PC-3 (cell line): ENCODE measurements around the gene PANK1. TPM values are rescaled to one million over a fixed set of nuclear protein-coding genes. Genes with fewer than 3 reads are reported as not detected.

ENCODE experiments used
- ATAC-seq: fragments of 200-7000 bp; cut with Tn5 transposase; 2 replicates; pipeline ENCODE4 v1.9.1; 2020; ENCODE audit warnings: mild to moderate bottlenecking, moderate library complexity
- BruUV-seq: library from RNA; stranded (reverse); fragments of 400-500 nt; replicated peaks from 2 replicates; lab custom pipeline; 2021; lab: Mats Ljungman, UMichigan
- CTCF ChIA-PET: fragments of 300-600 bp; sonication (Branson Sonifier 250); formaldehyde crosslinking; loops from one replicate; lab custom pipeline; 2022; ENCODE audit warnings: antibody characterized with exemption; lab: Charles Lee
- POLR2A ChIA-PET: fragments of 300-600 bp; sonication (Branson Sonifier 250); formaldehyde crosslinking; loops from one replicate; lab custom pipeline; 2022; ENCODE audit warnings: antibody characterized with exemption; ENCODE audit not compliant: unreplicated experiment; lab: Charles Lee
- DNase-seq: peaks from one replicate; pipeline ENCODE4 v3.0.0-alpha.2; 2015
- H2AFZ ChIP-seq: fragments of 300-600 bp; sonication (generic); 2 replicates; pipeline ENCODE4 v1.6.0; 2016; ENCODE audit warnings: antibody characterized with exemption, low read length
- H3F3A ChIP-seq: fragments of 300-600 bp; sonication (generic); one replicate; pipeline ENCODE4 v1.6.0; 2017; ENCODE audit warnings: antibody characterized with exemption, low read length, control low read depth, mild to moderate bottlenecking; ENCODE audit not compliant: unreplicated experiment
- H3K27ac ChIP-seq: fragments of 300-600 bp; sonication (generic); 2 replicates; pipeline ENCODE4 v1.5.1; 2016; ENCODE audit warnings: mild to moderate bottlenecking, low read length
- H3K27me3 ChIP-seq: fragments of 300-600 bp; sonication (generic); 2 replicates; pipeline ENCODE4 v1.6.1; 2016; ENCODE audit warnings: low read length, mixed read lengths
- H3K36me3 ChIP-seq: fragments of 300-600 bp; sonication (generic); 2 replicates; pipeline ENCODE4 v1.6.1; 2016; ENCODE audit warnings: low read depth, mixed run types, low read length, mixed read lengths
- H3K4me1 ChIP-seq: fragments of 300-600 bp; sonication (generic); 2 replicates; pipeline ENCODE4 v1.5.1; 2016; ENCODE audit warnings: low read length; ENCODE audit not compliant: insufficient read depth
- H3K4me2 ChIP-seq: fragments of 300-600 bp; sonication (generic); 2 replicates; pipeline ENCODE4 v1.6.0; 2016; ENCODE audit warnings: low read length
- H3K4me3 ChIP-seq: fragments of 300-600 bp; sonication (generic); 2 replicates; pipeline ENCODE4 v1.5.1; 2016; ENCODE audit warnings: mild to moderate bottlenecking, low read length, mixed read lengths
- H3K79me2 ChIP-seq: fragments of 300-600 bp; sonication (generic); 2 replicates; pipeline ENCODE4 v1.6.1; 2017; ENCODE audit warnings: low read length, mixed read lengths
- H3K9ac ChIP-seq: fragments of 300-600 bp; sonication (generic); 2 replicates; pipeline ENCODE4 v1.6.0; 2016; ENCODE audit warnings: mild to moderate bottlenecking, low read length
- H3K9me2 ChIP-seq: fragments of 300-600 bp; sonication (generic); replicated peaks from 2 replicates; pipeline ENCODE4 v1.6.1; 2016; ENCODE audit warnings: mixed run types, low read length, mixed read lengths
- H3K9me3 ChIP-seq: fragments of 300-600 bp; sonication (generic); 2 replicates; pipeline ENCODE4 v1.6.1; 2016; ENCODE audit warnings: low read length, mixed read lengths
- H4K20me1 ChIP-seq: fragments of 300-600 bp; sonication (generic); 2 replicates; pipeline ENCODE4 v1.6.1; 2016; ENCODE audit warnings: low read length, mixed read lengths
- EZH2 ChIP-seq: fragments of 300-600 bp; sonication (generic); IDR thresholded peaks from one replicate; pipeline ENCODE4 v1.6.1; 2017; ENCODE audit warnings: antibody characterized with exemption, mild to moderate bottlenecking, low read length; ENCODE audit not compliant: unreplicated experiment
- EZH2phosphoT487 ChIP-seq: fragments of 300-600 bp; sonication (generic); IDR thresholded peaks from 2 replicates; pipeline ENCODE4 v1.6.1; 2018; ENCODE audit warnings: mild to moderate bottlenecking, antibody characterized with exemption, low read length, borderline replicate concordance
- intact Hi-C: fragments of 100-400 bp; cut with micrococcal nuclease; formaldehyde crosslinking; loops from 2 replicates; pipeline ENCODE4 v1.9.0; 2023
- total RNA-seq: library from RNA; depleted of rRNA; stranded (reverse); fragments of >200 nt; gene quantifications from 2 replicates; pipeline ENCODE4 v1.2.3, GENCODE V29; 2014
- TF ChIP-seq, protein P1 (sequence below): fragments of 300-600 bp; sonication (generic); conservative IDR thresholded peaks from 2 replicates; pipeline ENCODE4 v1.5.1; 2017; ENCODE audit warnings: antibody characterized with exemption, low read depth, mild to moderate bottlenecking, low read length

Gene PANK1
- total RNA-seq, 1 experiment from 2014 or later = 3.9 TPM

GRCh38 chr10:89536013-89536354, 109.1 kb downstream of the PANK1 start:
- H4K20me1 ChIP-seq = no peaks in the 10 kb centered on the region
- DNase-seq (no peak), ATAC-seq (no peak)
- H3K9me3 ChIP-seq = no peaks in the 10 kb centered on the region
- H3K9ac ChIP-seq = no peak overlapping the region
- no peaks in the 10 kb centered on the region for H3K79me2 ChIP-seq
- no peak overlapping the region for H2AFZ ChIP-seq
- H3K27ac ChIP-seq = no peak overlapping the region
- POLR2A ChIA-PET = no interaction called here
- H3K4me1 ChIP-seq = 0 out of 2 replicates have a peak, but pooled peaks cover 3% of the 10 kb centered on the region
- no peak overlapping the region for H3K4me3 ChIP-seq
- no peaks in the 10 kb centered on the region for H3K27me3 ChIP-seq
- CTCF ChIA-PET = no interaction called here
- H3K9me2 ChIP-seq = no peaks in the 10 kb centered on the region
- no peaks in the 10 kb centered on the region for H3F3A ChIP-seq
- intact Hi-C loops = no loop called here
- no TSS peak for BruUV-seq
- H3K36me3 ChIP-seq = no peaks in the 10 kb centered on the region
- TF ChIP-seq EZH2phosphoT487 (no peak), EZH2 (no peak)
- TF ChIP-seq, protein P1, sequence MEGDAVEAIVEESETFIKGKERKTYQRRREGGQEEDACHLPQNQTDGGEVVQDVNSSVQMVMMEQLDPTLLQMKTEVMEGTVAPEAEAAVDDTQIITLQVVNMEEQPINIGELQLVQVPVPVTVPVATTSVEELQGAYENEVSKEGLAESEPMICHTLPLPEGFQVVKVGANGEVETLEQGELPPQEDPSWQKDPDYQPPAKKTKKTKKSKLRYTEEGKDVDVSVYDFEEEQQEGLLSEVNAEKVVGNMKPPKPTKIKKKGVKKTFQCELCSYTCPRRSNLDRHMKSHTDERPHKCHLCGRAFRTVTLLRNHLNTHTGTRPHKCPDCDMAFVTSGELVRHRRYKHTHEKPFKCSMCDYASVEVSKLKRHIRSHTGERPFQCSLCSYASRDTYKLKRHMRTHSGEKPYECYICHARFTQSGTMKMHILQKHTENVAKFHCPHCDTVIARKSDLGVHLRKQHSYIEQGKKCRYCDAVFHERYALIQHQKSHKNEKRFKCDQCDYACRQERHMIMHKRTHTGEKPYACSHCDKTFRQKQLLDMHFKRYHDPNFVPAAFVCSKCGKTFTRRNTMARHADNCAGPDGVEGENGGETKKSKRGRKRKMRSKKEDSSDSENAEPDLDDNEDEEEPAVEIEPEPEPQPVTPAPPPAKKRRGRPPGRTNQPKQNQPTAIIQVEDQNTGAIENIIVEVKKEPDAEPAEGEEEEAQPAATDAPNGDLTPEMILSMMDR = no peak
- H3K4me2 ChIP-seq = no peak overlapping the region

DNA sequence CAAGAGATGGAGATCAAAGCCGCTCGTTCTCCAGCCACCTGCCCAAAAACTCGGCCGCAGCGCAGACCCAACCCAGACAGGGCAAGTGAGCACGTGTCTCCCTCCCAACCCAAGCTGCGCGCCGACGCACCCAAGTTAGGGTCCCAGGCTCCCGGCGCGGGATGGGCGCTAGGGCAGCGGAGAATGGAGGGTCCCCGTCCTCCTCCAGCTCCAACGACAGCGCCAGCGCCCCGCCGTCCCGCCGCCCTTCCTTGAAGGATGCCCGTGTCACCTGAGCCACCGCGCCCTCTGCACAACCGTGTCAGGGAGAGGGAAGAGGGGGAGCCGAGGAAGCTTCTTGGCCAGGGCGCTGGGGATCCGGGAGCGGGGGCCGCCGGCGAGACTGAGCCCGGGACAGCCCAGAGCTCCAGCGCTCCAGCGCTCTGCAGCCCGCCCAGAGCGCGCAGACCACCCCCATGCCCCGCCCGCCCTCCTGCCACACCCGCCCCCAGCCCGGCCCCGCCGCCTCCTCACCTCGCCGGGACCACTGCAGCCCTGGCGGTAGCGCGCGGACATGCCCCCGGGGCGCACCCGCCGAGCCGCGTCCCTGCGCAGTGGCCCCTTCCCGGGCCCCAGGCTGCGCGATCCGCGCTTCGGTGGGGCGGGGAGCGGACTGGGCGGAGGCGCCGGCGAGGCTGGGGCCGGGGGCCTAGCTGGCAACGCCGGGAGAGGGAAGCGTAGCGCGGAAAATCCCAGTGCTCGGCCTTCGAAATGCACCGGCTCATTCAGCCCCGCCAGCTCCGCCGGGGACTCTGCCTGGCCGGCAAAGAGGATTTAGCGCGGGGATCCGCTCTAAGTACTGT, 109.7 kb downstream of the PANK1 start, which contains the start of gene SLC16A12:
TSS of gene SLC16A12 (minus strand) at position 424 of the 842 bp plus-strand sequence. CDS start 73,016 bp downstream, outside the sequence.
- no peaks in the 10 kb centered on the region for H3K9me2 ChIP-seq
- no peaks in the 10 kb centered on the region for H3K27me3 ChIP-seq
- no peaks in the 10 kb centered on the region for H4K20me1 ChIP-seq
- no TSS peak for BruUV-seq
- TF ChIP-seq EZH2phosphoT487 (no peak), EZH2 (no peak)
- TF ChIP-seq, protein P1 = no peak
- ATAC-seq = no peak
- ChIA-PET CTCF (no interaction called here), POLR2A (no interaction called here)
- H3K36me3 ChIP-seq = no peaks in the 10 kb centered on the region
- H3K9ac ChIP-seq = no peak within 1 kb of the TSS
- no peaks in the 10 kb centered on the region for H3K9me3 ChIP-seq
- H2AFZ ChIP-seq = no peak within 1 kb of the TSS
- H3K4me3 ChIP-seq = no peak within 1 kb of the TSS
- H3K27ac ChIP-seq = no peak within 1 kb of the TSS
- no peak within 1 kb of the TSS for H3K4me2 ChIP-seq
- no peaks in the 10 kb centered on the region for H3K79me2 ChIP-seq
- intact Hi-C loops = no loop called here
- DNase-seq = no peak
- 0 out of 2 replicates have a peak, but pooled peaks cover under 1% of the 10 kb centered on the region for H3K4me1 ChIP-seq
- H3F3A ChIP-seq = no peaks in the 10 kb centered on the region

GRCh38 chr10:89534826-89535166, 110.2 kb downstream of the PANK1 start:
- Histone ChIP-seq H3K9me2 (no peaks in the 10 kb centered on the region), H3K9ac (no peak overlapping the region), H2AFZ (no peak overlapping the region), H3K79me2 (no peaks in the 10 kb centered on the region), H4K20me1 (no peaks in the 10 kb centered on the region), H3K36me3 (no peaks in the 10 kb centered on the region), H3K4me3 (no peak overlapping the region), H3K4me1 (no peaks in the 10 kb centered on the region), H3F3A (no peaks in the 10 kb centered on the region), H3K27me3 (no peaks in the 10 kb centered on the region), H3K9me3 (no peaks in the 10 kb centered on the region), H3K27ac (no peak overlapping the region), H3K4me2 (no peak overlapping the region)
- TF ChIP-seq, protein P1 = no peak
- TF ChIP-seq EZH2phosphoT487 (no peak), EZH2 (no peak)
- intact Hi-C loops = no loop called here
- CTCF ChIA-PET = no interaction called here
- POLR2A ChIA-PET = no interaction called here
- ATAC-seq (no peak), DNase-seq (no peak)
- no TSS peak for BruUV-seq
